Measurements from ENCODE around the gene HOXA6.

- TF ChIP-seq POLR2AphosphoS5 (IDR thresholded peaks at IDR 0.05; ENCODE audit: control insufficient read depth, insufficient read depth, low read depth, low read length) (no peak), RERE (CRISPR knock-in tag; IDR thresholded peaks at IDR 0.05; ENCODE audit: borderline replicate concordance) (no peak), DMBX1 (CRISPR knock-in tag; IDR thresholded peaks at IDR 0.05; ENCODE audit: borderline replicate concordance) (no peak), STAT6 (CRISPR knock-in tag; IDR thresholded peaks at IDR 0.05) (no peak), REST (IDR thresholded peaks at IDR 0.05; ENCODE audit: borderline replicate concordance) (no peak), REST (CRISPR knock-in tag; IDR thresholded peaks at IDR 0.05; ENCODE audit: low read depth) (no peak), TCF3 (CRISPR knock-in tag; IDR thresholded peaks at IDR 0.05) (no peak), E4F1 (CRISPR knock-in tag; IDR thresholded peaks at IDR 0.05; ENCODE audit: borderline replicate concordance) (no peak), CTCF (IDR thresholded peaks at IDR 0.05 in 2 of 3, conservative IDR thresholded peaks at IDR 0.05 in 1 of 3; ENCODE audit: insufficient read depth in 2 of 3, low read depth in 1 of 3, low read length in 3 of 3) (no peak), CEBPB (tag; IDR thresholded peaks at IDR 0.05) (no peak), MAFK (IDR thresholded peaks at IDR 0.05; ENCODE audit: low read length) (no peak), TBL1XR1 (IDR thresholded peaks at IDR 0.05; ENCODE audit: low read length in 2 of 2) (no peak)
These were observed 18.5 kb upstream of the HOXA6 start for GRCh38 chr7:27165996-27166530.
